ENCODE measurements around the gene AFAP1L1. TPM values are rescaled to one million over a fixed set of nuclear protein-coding genes. Genes with fewer than 3 reads are reported as not detected.

The AFAP1L1 gene
- total RNA-seq: 10.1 and 16.1 TPM in 2 replicates

DNA sequence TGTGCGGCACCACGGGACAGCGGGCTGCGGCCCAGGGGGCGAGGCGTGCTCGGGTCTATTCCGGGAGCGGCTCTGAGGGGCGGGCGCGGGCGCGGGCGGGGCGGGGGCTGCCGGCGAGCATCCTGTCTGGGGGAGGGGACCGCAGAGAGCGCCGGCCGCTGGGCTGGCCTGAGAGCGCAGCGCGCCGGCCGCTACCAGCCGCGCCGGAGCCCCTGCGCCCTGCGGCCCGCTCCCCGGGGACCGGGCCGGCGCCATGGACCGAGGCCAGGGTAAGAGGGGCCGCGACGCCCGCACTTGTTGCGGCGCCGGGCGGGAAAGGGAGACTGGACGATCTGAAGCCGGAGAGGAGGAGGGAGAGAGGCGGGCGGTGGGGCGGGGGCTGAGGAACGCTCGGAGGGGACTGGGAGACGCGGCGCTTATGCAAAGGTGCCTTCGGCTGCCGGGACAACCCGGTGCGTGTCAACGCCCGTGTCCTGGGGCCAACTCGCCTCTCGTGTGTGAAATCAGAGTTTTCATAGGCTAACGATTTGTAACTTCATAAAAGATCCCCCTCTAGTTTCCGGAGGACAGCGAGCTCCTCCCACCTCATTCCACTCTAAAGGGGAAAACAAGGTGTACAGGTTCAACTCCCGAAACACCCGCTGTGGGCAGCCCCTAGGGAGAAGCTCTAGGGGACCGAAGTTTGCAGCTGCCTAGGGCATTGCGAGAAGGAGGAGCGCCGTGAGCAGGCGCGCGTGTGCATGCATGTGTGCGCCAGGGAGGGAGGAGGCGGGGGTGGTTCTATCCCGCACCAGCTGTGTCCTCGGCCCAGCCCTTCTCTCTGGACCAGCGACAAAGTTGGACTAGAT lies at the start of gene AFAP1L1:
AFAP1L1 (plus strand) TSS at position 144 of the 848 bp plus-strand sequence; CDS start at position 254, 110 bp downstream.

DNA sequence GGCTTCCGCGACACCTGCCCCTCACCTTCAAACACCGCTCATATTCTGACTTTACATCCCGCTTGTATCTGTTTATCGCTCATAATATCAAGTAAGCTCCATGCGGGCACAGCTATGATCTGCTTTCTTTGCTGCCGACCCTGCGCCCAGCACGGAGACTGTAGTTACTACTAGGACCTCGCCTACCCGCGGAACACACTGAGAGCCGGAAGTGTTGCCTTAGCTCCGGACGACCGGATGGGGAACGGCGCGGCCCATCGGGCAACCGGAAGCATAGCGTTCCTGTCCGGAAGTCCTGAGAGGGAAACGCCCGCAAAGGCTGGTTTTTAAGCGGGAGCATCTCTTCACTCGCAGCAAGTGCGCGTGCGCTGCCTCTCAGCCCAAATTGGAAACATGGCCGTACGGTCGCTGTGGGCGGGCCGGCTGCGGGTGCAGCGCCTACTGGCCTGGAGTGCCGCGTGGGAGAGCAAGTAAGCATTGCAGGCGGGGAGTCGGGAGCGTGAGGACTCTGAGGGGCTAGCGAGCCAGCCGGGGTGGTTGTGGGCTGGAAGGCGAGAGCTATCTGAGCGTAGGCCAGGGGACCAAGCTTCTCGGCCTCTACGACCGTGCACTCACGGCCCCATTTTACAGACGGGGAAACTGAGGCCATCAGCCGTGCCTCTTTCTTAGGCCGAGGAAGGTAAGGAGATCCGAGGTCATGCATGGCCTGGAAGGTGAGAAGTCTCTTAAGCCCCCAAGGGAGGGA lies 73.7 kb downstream of the AFAP1L1 start, which contains the start of gene GRPEL2:
GRPEL2 (plus strand) TSS at position 353 of the 745 bp plus-strand sequence; CDS start at position 394, 41 bp downstream.

DNA sequence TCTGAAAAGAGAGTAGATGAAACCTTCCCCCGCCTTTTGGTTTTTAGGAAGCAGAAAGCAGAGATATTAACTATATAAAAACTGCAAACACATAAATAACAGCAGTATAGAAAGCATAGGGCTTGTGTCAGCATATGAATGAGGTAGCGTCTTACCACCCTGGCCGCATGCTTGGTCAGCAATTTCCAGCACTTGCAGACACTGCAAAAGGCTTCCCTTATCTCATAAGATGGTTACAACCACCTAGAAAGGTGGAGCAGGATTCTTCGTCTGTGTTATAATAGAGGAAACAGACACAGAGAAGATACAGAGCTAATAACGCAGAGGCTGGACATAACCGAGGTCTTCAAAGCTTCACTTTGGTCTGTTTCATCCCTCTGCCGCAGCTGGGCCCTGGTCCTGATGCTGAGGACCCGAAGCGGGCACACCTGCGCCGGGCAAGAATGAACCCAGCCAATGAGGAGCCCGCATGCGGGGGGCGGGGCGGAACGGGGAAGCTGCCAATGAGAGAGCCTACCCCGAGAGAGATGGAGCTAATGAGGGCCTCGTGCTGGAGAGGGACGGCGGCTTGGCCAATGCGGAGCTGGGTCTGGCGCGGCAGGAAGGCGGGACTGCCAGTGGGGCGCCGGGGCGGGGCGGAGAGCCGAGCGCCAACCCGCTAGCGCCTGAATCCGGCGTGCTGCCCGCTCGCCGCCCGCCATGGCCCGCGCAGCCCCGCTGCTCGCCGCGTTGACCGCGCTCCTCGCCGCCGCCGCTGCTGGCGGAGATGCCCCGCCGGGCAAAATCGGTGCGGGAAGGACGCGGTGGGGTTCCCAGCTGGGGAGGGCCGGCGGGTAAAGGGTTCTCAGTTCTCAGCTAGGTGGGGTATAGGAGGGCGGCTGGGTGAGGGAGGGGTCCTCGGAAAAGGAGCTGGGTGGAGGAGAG lies 86.0 kb downstream of the AFAP1L1 start, which contains the start of gene PCYOX1L:
PCYOX1L (plus strand) TSS at position 677 of the 924 bp plus-strand sequence; CDS start at position 700, 23 bp downstream.

DNA sequence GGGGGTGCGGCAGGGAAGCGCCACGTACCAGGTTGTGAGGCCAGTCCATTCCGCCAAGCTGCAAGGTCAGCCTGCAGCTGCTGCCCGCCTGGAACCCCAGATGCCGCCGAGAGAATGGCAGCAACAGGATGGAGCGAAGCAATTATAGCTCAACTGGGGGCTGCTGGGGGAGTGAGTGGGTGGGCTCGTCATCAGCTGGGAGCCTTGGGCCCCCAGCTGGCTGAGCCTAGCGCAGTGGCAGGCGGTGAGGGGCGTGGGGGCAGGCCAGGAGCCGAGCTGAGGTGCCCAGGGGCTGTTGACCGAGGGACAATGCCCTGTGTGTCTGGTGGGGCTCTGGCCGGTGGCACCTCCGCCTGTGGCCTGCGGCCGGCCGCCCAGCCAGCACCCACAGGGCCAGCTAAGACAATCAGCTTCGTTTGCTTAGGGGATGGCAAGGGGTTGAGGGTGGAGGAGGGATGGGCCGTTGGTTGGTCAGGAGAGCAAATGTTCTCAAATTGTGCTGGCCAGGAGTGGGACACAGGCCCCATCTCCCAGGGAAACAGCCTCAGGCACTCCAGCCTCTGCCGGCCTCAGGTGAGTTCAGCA lies 107.6 kb downstream of the AFAP1L1 start, which contains the start of gene IL17B:
IL17B (minus strand) TSS at position 116 of the 585 bp plus-strand sequence; CDS start at position 49, 67 bp downstream.

Other genes with a start within 250 kb of the AFAP1L1 start
- gene SH3TC2, start 208.8 kb upstream of the AFAP1L1 start, total RNA-seq: 9.5 and 10.8 TPM in 2 replicates
- gene ABLIM3, start 130.4 kb upstream of the AFAP1L1 start, total RNA-seq: 14.9 and 16.7 TPM in 2 replicates
- gene GRPEL2, start 73.6 kb downstream of the AFAP1L1 start, total RNA-seq: 11.5 and 12.4 TPM in 2 replicates
- gene PCYOX1L, start 86.2 kb downstream of the AFAP1L1 start, total RNA-seq: 6.9 and 8.1 TPM in 2 replicates
- gene IL17B, start 107.4 kb downstream of the AFAP1L1 start, total RNA-seq: not detected in 2 replicates